Endometrial microvascular endothelial cells (primary cell): ENCODE measurements around the gene DAB1. TPM values are rescaled to one million over a fixed set of nuclear protein-coding genes. Genes with fewer than 3 reads are reported as not detected.
"Not testable (repeated sequence)": the region's sequence is repeated elsewhere in the genome, so short reads cannot be mapped to it uniquely, and the experiment has no call there.

ENCODE experiments used
- in situ Hi-C: cut with HindIII; loops from 2 replicates; pipeline ENCODE4 v1.10.0; 2017; ENCODE audit warnings: low sequenced_read_pairs, low pct_unique_long_range_greater_than_20kb; ENCODE audit errors: inconsistent ontology term
- total RNA-seq: library from RNA; depleted of rRNA; stranded (reverse); fragments of >200 nt; gene quantifications from one replicate; pipeline ENCODE4 v1.2.3, GENCODE V29; 2015; ENCODE audit errors: inconsistent ontology term

DAB1 gene
- total RNA-seq, 1 donor from 2014 or later, result not detected

DNA sequence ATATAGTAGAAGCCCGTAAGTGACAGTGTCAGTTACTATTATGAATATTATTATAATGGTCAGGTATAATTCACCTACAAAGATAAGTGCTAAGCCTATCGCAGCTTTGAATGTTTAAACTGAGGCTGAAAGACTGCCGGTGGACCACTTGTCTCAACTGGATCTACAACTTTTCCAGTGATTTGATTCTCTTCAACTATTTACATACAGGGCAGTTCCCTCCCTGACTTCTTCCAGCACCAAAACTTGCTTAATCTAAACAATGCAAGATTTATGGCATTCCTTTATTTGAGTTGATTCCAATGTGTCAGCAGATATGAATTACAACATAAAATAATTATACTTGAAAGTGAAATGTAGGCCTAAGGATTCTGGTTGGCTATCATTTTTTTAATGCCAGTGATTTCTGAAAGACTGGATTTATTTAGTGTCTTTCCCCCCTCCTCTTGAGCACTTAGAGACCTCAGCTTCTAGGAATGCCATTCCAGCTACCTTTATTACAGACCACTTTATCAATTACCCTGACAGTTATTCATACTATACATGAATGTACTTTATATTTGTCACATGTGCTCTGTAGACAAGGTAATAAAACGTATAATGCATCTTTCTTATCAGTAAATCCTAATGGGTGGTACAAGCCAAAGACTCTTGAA is 304.8 kb downstream of the DAB1 start:
- in situ Hi-C loops, result no loop called here

DNA sequence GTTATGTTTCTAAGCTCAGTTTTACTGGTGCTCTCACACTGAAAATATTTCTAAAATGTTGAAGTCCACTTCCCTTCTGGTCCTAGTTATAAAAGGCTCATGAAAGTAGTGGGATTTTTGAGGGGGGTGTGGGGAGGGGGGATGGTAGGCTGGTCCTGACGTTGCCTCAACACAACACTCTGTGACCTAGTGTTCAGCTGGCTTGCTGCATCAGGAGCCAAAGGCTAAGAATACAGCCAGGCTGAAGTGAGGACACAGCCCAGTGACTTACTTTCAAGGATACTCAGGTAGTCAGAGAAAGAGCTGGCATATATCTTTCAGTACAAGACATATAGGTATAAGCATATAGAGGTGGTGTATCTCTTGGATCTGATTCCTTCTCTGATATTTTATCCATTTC is 306.1 kb downstream of the DAB1 start:
- in situ Hi-C loops, result no loop called here

DNA sequence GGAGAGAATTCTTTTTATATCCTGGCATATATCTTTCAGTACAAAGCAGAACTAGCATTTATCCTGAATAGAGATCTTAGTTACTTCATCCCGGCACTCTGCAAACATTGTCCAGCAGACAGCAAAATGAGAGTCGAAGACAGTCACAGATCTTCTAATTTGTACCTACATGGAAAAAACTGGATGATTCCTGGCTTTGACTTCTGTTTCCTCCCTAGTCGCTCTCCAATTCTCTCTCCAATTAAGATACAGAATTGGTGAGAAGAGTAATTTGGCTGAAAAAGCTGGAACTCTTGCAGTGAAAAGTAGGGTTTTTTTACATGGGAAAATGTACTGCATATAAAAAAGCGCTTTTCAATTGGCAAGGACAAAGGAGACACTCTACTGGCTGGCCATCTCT is 307.0 kb downstream of the DAB1 start:
- in situ Hi-C loops, result no loop called here

DNA sequence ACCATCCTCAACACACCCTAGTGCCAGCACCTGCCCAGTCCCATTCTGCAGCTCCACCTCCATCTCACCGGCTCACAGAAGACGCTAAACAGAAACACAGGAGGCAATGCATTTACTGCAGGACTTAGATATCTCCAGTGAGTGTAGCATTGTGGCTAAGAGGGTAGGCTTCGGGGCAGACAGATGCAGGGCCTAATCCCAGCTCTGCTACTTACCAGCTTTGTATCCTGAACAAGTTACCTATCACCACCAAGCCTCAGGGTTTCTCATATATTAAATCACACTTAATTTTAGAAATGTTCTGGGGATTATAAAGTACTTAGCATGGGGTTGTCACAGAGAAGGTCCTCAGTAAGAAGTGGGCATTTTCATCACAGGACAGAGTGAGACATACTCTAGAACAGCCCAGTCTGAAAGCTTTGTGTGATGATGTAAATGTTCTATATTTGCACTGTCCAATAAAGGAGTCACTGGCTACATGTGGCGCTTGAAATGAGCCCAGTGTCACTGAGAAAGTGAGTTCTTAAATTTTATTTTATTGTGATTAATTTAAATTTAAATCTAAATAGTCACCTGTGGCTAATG is 308.7 kb downstream of the DAB1 start:
- in situ Hi-C loops, result no loop called here

DNA sequence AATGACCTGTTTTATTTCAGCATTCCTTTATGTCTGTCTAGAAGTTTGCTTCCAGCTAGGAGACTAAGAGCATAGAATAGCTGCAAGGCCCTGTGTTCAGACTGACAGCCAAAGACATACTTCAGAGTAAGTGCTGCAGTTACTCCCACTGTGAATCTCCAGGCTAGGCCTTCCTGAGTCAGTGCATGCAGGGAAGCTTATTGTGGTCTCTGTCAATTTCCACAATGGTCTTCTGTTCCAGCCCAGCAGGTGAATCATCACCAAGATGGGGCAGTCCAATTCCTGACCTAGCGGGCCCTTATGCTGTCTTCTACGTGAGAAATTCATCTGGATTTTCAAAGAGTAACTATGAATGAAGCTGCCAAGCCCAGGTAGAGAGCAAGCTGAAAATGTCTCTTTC is 311.7 kb downstream of the DAB1 start:
- in situ Hi-C loops, result no loop called here

DNA sequence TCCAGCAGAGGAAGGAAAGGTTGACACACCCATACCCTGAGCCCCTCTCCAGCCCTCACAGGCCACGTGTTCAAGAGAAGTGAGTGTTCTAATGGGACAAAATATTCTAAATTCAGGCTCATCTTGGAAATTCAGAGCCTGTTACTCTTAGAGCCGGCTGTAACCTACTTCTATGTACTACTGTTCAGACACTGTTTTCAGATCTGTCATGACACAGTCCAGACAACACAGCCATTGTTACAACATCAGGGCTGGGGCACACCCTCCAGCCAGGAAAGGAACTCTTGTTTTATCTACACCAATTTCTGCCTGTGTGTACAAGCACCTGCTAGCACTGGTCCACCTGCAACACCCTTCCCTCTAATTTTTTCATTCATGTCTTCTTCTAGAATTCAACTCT is 312.7 kb downstream of the DAB1 start:
- in situ Hi-C loops, result no loop called here

DNA sequence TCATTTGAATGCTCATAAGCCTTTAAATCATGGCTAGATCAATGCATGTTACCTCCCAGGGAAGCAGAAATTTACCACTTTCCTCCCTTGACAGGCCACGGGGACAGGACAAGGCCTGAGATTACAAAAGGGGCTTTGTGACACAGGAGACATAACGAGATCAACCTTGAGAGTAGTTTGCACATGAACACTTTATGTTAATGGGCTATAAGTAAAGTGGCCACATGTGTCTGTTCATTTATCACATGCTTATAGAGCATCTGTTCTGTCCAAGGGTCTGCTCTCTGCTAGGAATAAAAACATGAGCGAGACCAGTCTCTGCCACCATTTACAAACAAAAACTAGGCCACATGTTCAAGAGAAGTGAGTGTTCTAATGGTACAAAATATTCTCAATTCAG is 314.0 kb downstream of the DAB1 start:
- in situ Hi-C loops, result no loop called here

DNA sequence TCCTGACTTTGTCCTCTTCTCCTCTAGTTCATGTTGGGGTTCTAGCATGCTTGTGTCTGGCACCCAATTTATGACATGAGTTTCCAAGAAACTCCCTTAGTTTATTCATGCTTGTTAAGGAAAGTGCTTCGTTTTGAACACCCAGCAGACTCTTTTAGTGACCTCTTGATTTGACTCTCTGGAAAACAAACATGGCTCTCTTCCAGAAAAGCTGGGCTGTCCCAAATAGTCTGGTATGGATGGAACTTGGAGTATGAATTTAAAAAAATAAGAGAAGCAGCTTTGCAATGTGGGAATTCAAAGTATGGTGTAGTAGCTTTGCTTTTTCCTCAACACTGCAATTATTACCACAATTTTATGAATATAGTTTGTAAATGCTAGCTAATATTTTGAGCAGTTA is 314.6 kb downstream of the DAB1 start:
- in situ Hi-C loops, result no loop called here

DNA sequence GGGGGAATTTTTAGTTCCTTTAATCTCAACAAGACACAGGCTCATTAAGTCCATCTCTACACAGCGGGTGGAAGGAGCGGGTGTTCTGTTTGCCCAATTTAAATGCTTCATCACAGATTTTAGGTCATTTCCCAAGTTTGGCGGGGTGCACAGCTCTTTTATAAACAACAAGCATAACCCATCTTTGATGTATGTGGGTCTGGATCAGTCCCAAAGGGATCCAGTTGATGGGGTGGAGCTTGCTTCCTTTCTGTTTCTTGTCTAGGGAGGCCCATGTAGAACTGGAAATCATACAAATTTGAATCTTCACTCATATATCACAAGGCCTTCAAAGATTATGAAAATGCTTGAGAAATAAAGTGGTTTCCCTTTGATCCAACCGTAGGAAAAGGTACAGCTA is 317.6 kb downstream of the DAB1 start:
- in situ Hi-C loops, result no loop called here

DNA sequence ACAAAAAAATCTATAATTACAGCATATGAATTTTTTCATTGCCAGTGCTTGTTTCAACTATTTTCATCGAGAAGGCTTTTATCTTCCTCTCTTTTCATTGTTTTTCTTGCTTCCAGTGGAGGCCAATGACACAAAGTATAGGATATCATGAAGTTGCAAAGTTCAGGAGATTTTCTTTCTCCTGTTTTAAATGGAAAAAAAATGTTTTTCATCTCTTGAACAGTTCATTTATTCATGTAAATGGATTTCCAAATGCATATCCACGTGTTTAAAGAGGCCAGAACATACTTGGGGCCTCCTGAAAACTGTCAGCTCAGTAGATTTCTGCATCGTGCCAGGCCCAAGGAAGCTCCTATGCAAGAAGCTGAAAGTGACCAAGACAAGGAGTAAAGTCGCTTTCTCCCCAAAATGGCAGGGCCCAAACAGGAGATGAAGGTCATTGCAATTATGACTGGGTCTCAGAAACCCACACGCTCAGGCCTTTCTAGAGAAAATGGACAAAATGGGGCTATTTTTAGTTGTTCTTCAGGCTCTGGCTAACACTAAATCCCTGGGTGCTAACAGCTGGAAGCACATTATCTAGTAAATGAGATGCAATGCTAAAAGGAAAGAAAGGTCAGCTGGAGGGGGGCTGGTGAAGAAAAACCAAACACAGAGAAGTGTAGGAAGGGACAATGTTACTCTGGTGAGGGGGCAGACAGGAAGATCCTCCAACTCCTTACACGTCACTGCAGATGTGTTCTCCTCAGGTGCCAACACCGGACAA is 321.1 kb downstream of the DAB1 start:
- in situ Hi-C loops, result no loop called here

DNA sequence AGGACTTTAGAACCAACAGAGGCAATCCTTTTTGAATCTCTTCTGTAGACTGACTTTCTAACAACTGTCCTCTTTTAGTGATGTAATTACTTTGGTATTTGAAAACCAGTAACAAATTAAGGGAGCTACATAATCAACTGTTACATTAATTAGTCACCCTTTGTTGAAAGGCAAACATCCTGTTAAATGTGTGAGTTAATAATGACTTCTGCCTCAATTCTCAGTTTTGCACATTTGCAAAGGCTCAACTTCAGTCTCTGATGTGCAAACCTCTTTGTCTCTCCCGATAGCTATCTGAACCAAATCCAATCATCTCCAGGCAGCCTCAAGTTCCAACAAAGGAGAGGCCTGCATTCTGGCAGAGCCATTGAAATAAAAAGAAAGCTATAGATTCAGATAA is 322.7 kb downstream of the DAB1 start:
- in situ Hi-C loops, result no loop called here

DNA sequence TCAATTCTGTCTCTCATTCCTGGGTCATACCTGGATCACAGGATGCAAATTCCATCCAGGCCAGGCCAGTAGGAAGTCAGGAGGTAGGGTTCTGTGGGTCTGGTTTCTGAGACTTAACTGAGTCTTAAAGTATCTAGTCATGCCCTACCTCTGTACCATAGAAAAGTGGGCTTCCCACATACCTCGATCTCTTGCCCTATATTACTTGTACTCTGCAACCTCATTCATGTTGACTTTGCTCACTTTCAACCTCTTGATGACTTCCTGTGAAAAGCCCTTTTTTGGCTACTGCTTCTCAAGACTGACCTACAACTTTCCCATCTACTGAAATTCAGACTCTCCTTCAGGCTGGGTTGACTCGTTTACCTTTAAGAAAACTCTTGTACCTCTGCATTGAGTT is 329.1 kb downstream of the DAB1 start:
- in situ Hi-C loops, result no loop called here

DNA sequence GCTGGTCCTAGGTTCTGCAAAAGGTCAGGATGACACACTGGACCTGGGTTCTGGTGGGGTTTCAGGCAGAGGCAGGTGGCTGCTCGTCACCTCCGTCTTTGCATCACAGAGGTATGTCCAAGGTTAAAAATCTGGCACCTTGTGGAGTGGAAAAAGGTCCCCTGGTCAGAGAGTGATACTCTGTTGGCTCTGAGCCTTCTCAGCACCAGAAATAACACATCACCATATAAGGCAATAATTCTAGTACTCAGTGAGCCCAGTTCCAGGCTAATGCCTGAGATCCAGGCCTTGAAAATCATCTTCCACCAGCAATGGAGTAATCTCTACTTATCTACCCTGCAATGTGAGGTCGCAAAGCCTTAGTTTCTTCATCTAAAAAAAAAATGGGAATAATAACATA is 330.7 kb downstream of the DAB1 start:
- in situ Hi-C loops, result no loop called here

DNA sequence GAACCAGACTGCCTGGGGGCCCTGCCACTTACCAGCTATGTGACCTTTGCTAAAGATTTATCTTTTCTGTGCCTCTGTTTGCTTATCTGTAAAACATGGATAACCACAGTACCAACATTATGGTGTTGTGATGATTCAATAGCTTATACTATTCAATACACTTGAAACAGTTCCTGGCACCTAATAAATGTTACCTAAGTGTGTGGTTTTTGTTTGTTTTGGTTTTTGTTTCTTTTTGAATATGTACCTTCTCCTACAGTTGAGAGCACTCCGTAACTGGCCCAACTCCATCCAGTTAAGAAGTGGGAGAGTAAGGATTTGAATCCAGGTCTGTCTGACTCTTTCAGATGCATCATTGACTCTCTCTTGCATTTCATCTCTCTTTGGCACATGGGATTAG is 332.2 kb downstream of the DAB1 start:
- in situ Hi-C loops, result no loop called here

DNA sequence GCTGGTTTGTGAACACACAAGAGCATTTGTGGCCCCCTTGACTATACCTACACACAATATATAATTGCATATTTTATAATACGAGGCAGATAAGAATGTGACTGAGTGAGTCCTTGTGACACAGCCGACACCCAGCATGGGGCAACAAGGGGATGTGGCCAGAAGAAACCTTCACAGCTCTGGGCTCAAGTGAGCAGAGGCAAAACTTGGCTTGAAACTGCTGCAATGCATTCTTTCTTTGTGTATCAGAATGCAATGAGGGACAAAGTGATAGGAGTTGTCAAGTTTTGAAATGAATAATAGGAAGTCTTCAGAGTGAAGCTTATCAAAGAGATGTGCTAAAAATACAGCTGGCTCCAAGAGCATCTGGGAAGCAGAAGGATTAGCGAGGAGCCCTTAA is 334.0 kb downstream of the DAB1 start:
- in situ Hi-C loops, result no loop called here

DNA sequence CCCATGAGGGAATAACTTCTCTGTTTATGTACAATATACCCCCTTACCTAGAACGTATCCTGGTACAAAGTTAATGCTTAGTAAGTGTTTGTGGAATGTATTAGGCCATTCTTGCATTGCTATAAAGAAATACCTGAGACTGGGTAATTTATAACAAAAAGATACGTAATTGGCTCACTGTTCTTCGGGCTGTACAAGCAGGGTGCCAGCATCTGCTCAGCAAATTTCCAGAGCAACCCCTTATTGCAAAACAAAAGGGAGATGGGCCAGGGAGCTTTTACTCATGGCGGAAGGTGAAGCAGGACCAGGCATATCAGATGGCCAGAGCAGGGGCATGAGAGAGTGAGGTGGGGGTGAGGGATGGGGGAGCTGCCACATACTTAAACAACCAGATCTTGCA is 334.6 kb downstream of the DAB1 start:
- in situ Hi-C loops, result no loop called here

DNA sequence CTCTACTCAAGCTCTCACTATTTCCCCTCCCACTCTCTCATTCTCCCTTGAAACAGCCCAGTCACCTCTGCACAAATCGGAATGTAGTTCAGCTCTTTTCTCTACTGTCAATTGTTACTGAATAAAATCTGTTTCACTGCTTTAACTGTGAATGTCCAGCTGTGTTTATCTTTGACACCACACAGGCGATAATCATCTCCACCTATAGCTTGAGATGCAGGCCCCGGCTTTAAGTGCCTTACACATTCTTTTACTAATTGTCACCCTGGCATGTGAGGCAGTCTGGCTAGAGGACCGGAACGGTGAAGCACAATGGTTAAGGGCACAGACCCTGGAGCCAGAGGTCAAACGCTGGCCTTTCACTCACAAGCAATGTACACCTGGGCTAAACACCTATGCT is 335.2 kb downstream of the DAB1 start:
- in situ Hi-C loops, result no loop called here

DNA sequence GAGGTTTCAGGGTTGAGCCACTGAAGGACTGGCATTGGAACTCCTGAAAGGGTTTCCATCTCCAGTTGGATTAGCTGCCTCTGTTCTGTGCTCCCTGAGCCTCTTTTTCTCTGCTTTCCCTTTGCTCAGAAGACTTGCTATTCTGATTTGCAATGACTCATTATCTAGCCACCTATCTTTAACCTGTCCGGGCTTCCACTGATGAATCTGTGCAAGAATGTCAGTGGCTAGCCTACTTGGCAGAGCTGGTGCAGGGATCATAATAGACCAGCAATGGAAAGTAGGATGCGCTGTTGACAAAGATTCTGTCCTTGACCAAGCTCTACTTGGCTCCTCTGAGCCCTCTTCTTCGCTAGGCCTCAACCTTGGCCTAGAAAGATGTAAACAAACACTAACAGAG is 336.2 kb downstream of the DAB1 start:
- in situ Hi-C loops, result not testable (repeated sequence)

DNA sequence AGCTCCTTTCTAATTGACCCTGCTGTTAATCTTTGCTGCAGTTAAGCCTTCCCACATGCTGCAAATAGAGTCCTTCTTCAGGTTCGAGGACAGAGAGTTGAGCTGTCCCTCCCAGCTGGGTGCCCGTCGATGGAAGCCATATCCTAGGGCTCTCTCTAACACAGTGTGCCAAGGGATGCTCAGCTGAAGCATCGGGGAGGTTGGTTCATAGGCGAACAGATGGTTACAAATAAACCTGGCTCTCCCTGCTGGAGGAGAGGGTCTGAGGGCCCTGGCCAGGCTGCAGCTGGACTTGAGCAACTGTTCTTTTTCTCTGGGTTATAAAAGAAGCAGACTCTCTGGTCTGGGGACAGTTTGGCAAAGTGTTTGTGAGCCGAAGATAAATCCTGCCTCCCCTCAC is 337.7 kb downstream of the DAB1 start:
- in situ Hi-C loops, result no loop called here

DNA sequence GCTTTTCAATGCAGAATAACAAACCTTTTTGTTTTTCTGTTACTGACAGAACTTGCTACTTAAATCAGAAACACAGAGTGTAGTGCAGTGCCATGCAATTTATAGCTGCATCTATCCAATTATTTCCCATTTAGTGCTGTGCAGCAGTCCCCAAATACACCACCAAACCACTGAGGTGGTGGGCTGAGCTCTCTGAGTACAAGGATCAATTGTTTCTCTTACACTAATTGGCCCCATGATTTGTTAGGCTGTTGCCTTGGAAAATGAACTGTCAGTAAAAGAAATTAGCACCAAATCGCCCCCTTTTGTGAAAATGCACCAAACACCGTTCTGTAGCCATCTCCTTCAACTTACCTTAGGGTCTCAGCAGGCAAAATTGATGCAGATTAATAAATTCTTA is 339.2 kb downstream of the DAB1 start:
- in situ Hi-C loops, result no loop called here
